ENCODE data around the gene RAI1. TPM values are rescaled to one million over a fixed set of nuclear protein-coding genes. Genes with fewer than 3 reads are reported as not detected.

Gene RAI1
- total and polyA plus RNA-seq, 12 donors, result 4.2 to 37.3 (median 26.9) TPM

DNA sequence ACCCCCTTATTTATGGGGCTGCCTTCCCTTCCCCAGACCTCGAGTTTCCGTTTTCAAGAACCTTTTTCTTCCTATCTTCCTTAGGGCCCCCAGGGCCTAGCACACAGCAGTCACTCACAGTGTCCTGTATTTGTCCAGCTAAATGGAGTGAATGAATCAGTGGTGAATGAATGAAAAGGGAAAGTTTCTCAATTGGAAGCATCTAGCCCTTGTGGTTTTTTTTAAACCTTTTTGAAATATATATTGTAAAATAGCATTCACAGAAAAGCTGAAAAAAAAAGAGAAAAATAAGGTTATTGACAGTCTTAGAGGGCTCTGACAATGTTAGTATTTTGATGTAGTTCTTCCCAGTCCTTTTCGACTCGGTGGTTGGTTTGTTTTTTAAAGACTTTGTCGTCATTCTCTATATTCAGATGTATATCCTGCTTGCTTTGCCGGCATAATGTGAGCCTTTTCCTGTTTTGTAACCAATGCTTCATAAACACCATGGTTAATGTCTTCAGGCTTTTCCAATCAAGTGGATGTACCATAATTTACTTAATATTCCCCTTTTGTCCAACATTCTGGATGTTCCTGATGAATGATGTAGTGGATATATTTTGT is 45.3 kb downstream of the RAI1 start:
- Histone ChIP-seq H3K27ac (peak overlapping the region in 4 of 5 donors; percentile 26 to 87 (median 64)), H3K4me3 (no peak overlapping the region), H3K4me1 (replicated peaks in 1 of 2) (peaks cover 44 to 86% of the 10 kb centered on the region in 2 donors), H3K36me3 (replicated peaks in 1 of 2) (no peaks in the 10 kb centered on the region), H3K27me3 (no peaks in the 10 kb centered on the region), H3K9me3 (replicated peaks in 1 of 3) (no peaks in the 10 kb centered on the region)
- DNase-seq, result no peak
- WGBS, 4 donors, result 45 to 57% (median 50%) methylated on average over 6 of the region's 6 CpGs
- no peak for TF ChIP-seq POLR2A (IDR thresholded peaks at IDR 0.05)
- TF ChIP-seq CTCF (IDR thresholded peaks at IDR 0.05), result no peak
- intact Hi-C loops (cut with DNase I), result no loop called here

DNA sequence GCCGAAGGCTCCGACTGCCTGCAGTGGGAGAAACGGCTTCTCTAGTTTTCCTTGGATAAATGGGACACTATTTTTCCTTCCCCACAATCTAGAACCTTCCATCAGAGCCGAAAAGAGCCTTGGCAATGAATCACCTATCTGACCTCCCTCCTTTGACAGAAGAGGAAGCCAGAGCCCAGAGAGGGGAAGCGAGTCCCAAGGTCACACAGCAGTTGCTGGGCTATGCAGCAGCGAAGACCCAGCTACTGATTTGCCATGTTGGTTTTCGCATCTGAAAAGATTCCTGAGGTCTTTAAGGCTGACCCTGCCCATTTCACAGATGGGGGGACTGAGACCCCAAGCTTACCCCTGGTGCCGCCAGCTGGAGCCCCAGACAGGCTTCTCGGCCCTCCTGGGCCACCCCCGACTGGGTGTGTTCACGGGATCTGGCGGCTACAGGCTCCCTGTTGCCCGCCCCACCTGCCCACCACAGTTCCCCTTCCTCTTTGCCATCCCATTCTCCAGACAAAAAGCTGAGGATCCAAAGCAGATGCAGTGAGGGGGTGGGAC is 45.9 kb downstream of the RAI1 start:
- H3K27me3 ChIP-seq, result no peaks in the 10 kb centered on the region
- intact Hi-C loops (cut with DNase I), result no loop called here
- DNase-seq, result no peak
- no peak overlapping the region for H3K4me3 ChIP-seq
- H3K27ac ChIP-seq, result peak overlapping the region in 3 of 5 donors; percentile 43 to 84 (median 74)
- H3K36me3 ChIP-seq (replicated peaks in 1 of 2), result no peaks in the 10 kb centered on the region
- no peaks in the 10 kb centered on the region for H3K9me3 ChIP-seq (replicated peaks in 1 of 3)
- 51 to 68% (median 64%) methylated on average over 7 to 13 of the region's 13 CpGs for WGBS, 4 donors
- peaks cover 42 to 80% of the 10 kb centered on the region in 2 donors for H3K4me1 ChIP-seq (replicated peaks in 1 of 2)
- no peak for TF ChIP-seq CTCF (IDR thresholded peaks at IDR 0.05)

GRCh38 chr17:17728146-17728545 is 46.9 kb downstream of the RAI1 start:
- no peak for TF ChIP-seq CTCF (IDR thresholded peaks at IDR 0.05)
- no peak for TF ChIP-seq POLR2A (IDR thresholded peaks at IDR 0.05)
- 75 to 81% (median 77%) methylated on average over 9 to 10 of the region's 10 CpGs for WGBS, 4 donors
- Histone ChIP-seq H3K27me3 (no peaks in the 10 kb centered on the region), H3K4me1 (replicated peaks in 1 of 2) (peaks cover 33 to 80% of the 10 kb centered on the region in 2 donors), H3K4me3 (no peak overlapping the region), H3K9me3 (replicated peaks in 1 of 3) (no peaks in the 10 kb centered on the region), H3K27ac (peak overlapping the region in 3 of 5 donors; percentile 34 to 74 (median 70)), H3K36me3 (replicated peaks in 1 of 2) (no peaks in the 10 kb centered on the region)
- intact Hi-C loops (cut with DNase I), result no loop called here
- no peak for DNase-seq

- WGBS, 4 donors, result 37 to 72% (median 65%) methylated on average over 6 to 10 of the region's 10 CpGs
- H3K4me3 ChIP-seq, result no peak overlapping the region
- peak overlapping the region in 4 of 5 donors; percentile 20 to 74 (median 52) for H3K27ac ChIP-seq
- no peaks in the 10 kb centered on the region for H3K9me3 ChIP-seq (replicated peaks in 1 of 3)
- TF ChIP-seq POLR2A (IDR thresholded peaks at IDR 0.05) (no peak), CTCF (IDR thresholded peaks at IDR 0.05) (no peak)
- no peaks in the 10 kb centered on the region for H3K27me3 ChIP-seq
- peaks cover 28 to 82% of the 10 kb centered on the region in 2 donors for H3K4me1 ChIP-seq (replicated peaks in 1 of 2)
- DNase-seq, result peak in 6 of 7 donors; percentile 74 to 82 (median 78)
- no peaks in the 10 kb centered on the region for H3K36me3 ChIP-seq (replicated peaks in 1 of 2)
- intact Hi-C loops (cut with DNase I), result no loop called here
Observed at GRCh38 chr17:17728550-17729251, 47.4 kb downstream of the RAI1 start.

Measured in adrenal gland (tissue), 12 donors.